Daoy (cell line): ENCODE results near the gene FGFBP1. TPM values are rescaled to one million over a fixed set of nuclear protein-coding genes. Genes with fewer than 3 reads are reported as not detected.

ENCODE experiments used
- DNase-seq: peaks from one replicate; pipeline ENCODE4 v3.0.0-alpha.2; 2015; ENCODE audit warnings: low read depth
- total RNA-seq: library from RNA; depleted of rRNA; stranded (reverse); fragments of >200 nt; shearing (Covaris generic); gene quantifications from 2 replicates; pipeline ENCODE4 v1.2.3, GENCODE V29; 2014; rRNA removed

The FGFBP1 gene
- 0.39 and 0.86 TPM in 2 replicates for total RNA-seq

DNA sequence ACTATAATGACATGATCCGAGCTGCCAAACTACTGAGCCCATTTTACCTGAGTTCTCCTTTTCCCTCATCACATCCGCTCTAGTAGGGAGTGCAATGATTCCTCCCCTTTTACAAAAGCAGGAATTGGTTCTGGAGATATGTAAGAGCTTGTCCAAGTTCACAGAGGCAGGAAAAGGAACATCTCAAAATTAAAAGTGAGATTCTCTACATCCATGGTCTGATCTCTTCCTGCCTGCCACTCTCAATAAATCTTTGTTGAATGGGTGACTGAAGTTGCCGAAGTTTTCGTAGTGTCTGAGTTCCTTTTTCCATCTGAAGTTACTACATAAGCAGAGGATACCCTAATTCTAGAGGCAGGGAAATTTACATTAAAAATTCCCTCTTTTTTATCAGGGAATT lies at the start of gene FGFBP1:
Gene FGFBP1 (minus strand): TSS at position 101 of the 400 bp plus-strand sequence. CDS start 2,108 bp downstream, outside the sequence.
- no peak for DNase-seq

DNA sequence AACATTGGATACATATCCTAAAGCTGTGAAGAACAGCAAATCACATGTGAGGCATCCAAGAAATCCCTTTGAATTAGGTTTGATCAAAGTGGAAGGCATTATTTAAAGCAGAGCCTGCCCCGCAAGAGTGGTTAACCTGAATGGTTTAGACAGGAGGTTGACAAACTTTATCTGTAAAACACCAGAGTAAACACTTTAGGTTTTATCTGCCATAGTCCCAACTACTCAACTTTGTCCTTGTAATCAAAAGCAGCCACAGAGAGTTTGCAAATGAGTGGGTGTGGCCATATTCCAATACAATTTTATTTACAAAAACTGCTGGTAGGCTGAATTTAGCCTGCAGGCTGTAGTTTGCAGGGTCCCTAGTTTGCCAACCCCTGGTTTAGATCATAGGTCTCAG lies 49.7 kb upstream of the FGFBP1 start:
- no peak for DNase-seq

DNA sequence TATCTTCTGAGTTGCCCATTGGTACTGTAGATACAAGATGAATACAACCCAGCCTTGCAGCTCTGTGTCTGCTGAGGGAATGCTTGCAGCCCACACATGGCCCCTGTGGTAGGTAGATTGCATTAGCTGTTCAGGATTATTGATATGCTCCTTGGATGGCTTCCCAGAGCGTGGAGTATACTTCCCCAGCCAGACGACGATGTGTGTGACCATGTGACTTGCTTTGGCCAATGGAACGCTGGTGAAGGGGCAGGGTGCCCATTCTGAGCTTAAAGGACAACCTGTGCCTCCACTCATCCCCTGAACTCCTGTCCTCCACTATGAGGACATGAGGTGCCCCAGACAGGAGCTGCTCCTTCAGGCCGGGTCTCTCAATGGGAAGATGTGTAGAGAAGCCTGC lies 48.4 kb upstream of the FGFBP1 start:
- no peak for DNase-seq

DNA sequence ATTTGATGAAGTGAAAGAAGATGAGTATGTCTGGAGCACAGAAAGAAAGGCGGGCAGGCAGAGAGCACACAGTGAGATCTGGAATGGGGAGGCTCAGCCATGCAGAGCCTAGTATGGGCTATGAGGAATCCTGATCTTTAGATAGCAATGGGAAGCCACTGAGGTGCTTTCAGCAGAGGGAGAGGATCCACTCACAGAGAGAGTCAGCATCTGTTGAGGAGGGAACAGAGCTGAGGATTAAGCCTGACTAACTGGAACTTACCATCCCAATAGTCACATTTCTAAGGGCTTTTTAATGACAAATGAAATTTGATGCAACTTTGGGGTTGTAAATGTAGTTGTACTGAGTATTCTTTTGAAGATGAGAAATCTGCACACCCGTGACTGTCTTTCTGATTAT lies 45.1 kb upstream of the FGFBP1 start:
- DNase-seq, result no peak

DNA sequence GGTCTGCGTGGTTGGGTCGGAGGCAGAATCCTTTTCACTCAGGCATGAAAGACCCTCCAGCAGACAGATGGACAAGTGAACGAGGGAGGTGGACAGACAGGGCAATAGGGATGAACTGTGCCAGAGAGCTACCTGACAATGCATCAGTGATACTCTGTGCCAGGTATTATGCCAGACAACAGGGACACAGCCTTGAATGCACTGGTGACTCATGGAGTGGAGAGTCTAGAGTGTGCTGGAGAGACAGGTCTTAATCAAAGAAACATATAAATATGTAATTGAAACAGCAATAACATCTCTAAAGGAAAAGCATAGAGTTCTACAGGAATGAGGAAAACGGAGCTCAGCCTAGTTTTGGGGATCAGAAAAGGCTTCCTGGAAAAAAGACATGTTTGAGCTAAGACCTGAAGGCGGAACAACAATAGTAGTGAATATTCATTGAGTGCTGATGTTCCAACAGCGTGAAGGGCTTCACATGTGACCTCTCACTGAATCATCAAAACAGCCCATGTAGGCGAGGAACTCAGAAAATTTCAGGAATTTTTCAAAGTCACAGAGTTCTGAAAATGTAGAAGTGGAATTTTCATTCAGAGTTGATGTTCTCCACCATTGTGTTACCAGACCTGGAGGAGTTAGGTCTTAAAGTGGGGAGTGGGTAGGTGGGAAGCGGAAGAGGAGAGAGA lies 44.4 kb upstream of the FGFBP1 start:
- DNase-seq, result no peak

DNA sequence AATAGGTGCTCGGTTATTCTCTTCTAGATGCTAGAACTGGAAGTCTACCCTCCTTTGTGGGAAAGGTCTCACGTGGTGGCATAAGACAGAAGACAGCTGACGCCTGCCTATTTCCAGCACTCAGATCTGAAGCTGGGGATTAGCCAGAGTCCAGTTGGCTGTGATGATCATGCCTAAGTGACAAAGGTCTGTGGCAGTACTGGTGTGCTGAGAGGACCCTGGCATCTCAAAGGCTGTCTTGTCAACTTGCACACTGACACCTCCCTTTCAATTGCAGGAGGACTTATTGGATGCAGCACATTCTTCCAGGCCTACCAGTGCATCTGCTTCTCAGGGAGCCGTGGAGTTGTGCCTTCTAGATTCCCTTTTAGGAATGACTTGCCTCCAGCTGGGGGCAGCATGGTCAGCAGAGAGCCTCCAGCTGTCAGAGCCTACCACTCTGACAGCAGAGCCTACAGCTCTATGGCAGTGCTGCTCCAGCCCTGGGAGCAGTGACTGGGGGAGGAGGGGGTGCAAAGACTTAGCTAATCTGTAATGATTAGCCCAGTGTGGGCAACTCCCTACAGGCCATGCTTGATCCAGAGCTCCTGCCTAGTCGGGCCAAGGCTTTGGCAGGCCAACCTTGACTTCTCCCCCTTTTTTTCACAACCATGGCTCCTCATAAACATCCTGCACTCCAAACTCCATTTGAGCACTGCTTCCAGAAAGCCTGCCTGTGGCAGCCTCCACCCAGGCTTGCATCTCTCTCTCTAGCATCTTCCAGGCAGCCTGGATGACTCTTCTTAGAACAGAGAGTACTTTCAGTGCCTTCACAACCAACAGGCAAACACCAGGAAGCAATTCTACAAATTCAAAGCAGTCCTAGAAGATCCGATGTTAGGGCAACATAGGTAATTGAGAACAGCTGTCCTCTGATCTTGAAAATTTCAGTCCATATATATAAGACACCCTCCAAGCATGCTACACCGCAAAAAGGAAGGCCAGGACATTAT lies 38.2 kb upstream of the FGFBP1 start:
- no peak for DNase-seq

DNA sequence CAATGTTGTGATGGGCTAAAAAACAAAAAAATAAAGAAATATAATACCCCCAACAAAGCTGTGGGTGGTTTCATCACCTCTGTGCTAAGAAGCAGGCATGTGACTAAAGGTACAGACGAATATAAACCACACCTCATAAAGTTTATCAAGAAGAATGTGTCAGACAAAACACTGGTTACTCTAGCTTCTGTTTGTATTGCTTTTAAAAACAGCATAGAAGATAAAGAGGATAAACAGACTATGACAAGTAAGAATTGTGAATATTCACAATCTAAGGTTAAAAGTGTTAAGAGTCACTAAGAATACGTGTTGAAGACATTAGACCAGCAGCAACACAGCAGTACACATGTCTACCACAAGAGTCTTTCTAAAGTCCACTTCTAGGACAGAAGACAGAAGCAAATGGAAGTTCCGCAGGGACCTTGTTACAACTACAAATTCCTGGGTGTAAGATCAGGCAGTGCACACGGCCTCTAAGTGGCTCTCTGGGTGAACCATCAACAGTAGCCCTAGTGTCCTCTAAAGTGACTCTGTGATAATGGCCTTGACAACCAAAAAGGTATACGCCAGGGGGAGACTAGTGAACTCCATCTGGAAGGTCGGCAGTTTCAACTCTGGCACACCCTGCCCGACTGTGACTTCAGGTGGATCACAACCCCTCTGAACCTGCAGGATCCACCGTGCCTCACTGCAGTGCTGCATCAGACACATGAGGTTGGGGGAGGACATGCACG lies 32.7 kb upstream of the FGFBP1 start:
- DNase-seq, result no peak

DNA sequence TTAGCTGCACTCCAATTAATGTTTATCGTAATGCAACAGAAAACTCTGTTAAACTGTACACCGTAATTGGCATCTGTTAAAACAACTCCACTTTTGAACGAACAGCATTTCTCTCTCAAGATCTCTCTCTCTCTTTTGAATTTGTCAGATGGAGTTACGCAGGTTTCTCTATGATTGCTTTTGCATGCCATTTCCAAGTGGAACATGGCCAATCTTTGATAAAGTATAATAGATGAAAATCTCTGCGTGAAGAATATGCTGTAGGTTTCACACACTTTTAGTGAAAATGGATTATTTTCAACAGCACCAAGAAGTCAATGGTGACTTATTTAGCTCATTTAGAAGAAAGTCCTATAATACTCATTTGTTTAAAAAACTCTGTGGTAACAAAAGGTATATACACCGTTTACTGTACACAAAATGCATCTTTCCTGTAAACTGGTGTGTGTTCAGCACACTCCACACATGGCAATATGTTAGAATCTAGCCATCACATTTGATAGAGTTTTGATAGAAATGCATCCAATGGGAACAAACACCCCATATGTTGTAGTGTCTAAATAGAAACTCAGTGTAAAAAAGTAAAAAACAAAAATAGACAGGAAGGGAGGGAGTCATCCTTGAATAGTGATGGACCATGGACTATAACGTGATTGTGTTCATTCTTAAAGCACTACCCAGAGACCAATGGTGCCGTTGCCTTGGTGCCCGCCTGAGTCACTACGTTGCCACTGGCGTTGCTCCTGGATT lies 30.2 kb upstream of the FGFBP1 start:
- no peak for DNase-seq

DNA sequence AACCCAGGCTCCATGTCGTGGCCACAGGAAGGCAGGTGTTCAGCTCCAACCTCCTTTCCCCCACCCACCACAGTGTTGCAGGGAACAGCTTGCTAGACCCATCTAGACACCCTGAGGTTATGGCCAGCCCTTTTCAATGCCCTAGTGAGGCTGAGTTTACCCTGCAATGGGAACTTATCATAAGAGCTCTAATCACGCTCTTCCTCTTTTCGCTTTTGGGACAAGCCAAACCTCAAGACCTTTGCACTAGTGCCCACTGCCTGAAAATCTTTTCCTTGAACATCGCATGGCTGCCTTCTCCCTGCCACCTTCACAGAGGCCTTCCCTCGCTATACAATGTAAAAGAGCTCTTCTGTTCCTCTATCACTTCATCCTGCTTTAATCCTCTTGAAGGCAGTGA lies 26.8 kb upstream of the FGFBP1 start:
- no peak for DNase-seq

DNA sequence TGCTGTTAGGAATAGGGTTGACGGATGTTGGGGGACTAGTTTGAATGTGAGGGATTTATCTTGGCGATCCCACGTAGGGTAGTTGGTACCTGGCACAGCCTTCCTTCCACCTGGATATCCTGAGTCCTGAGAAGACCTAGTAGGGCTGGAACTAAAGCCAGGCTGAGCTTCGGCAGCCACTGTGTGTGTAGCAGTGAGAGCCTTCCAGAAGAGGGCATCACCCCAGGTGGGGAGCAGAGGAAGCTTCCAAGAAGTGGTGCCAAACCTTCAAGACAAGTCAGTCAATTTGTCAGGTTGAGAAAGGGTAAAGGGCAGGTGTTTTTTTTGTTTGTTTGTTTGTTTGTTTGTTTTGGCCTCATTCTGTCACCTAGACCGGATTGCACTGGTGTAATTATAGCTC lies 25.6 kb upstream of the FGFBP1 start:
- DNase-seq, result no peak

DNA sequence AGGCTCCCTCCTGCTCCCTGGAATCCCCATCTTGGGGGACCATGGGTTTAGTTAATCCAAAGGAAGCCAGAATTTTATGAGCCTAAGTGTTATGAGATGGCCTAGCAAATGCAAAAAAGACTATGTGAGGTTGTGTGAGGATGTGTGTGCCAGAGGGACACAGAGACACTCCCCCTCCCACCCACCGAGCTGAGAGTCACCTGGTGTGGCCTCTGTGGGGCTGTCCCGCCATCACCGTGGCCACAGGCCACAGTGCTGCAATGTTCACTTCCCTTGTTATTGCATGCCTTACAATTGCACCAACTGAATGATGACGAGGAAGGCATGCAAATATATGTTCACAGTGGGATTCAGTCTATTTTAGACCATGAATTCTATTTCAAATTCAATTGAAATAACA lies 25.0 kb upstream of the FGFBP1 start:
- DNase-seq, result no peak

DNA sequence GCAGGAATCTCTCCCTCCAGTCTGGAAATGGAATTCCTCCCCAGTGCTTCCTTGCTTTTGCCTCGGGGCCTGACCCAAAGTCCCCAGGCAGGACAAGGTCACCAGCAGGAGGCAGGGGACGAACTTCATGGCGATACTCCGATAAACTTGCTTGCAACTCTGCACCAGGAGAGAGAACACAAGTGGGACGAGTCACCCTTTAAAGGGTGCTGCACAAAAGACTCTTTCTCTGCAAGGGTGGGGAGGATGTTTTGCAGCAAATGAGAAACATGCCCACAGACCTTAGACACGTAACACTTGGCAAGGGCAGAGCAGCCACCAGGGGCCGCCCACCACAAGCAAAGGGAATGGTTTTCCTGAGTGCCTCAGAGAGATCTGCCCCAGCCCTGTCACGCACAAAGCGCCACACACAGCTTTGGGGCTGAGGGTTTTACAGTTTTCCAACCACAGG lies 24.5 kb upstream of the FGFBP1 start, which contains the start of gene FGFBP2:
Gene FGFBP2 (minus strand): TSS at position 175 of the 451 bp plus-strand sequence. CDS start 46 bp downstream, at position 129.
- peak; percentile 55 for DNase-seq

DNA sequence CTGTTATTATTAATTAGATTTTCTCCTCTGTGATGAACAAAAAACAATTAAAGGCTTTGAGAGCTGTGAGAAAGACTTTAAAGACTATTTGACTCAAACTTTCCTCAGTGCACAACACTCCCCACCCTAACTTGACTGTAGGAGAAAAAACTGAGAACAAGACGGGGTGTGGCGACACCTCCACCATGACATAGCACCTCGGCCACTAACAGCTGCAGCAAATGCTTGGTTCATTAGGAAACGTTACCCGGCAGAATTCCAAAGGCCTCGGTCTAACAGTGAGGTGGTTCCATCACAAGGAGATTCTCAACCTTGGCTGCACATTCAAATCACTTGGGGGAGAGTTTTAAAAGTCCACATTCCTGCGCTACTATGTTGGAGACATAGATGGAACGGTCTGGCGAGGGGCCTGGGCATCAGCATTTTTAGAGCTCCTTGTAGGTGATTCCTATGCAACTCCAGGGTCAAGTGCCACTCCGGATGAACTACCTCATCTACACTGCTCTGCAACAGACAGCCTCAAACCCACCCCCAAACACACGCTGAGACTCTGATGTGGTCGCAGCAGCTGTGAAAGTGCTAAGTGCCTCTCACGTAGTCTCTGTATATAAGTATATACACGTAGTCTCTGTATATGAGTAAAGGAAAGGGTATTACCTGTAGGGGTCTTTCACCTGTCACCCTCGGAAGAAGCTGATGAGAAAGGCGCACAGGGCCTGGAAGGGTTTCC lies 23.4 kb upstream of the FGFBP1 start:
- DNase-seq, result no peak

DNA sequence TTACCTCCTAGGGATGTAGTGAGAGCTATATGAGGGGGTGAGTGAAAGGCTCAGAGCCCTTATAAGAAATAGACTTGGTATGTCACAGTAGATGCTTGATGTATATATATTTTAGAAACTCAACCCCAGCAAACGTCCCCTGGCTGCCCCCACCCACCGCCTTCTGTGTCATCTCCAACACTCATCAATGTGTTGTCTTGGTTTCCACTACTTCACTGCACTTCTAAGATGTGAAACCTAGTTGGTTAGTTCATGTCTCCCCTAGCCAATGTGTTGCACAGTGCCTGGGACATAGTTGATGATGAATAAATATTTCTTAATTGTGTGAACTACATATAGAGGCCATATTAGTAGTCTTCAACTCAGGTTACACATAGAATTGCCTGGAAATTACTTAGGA lies 20.0 kb upstream of the FGFBP1 start:
- no peak for DNase-seq

DNA sequence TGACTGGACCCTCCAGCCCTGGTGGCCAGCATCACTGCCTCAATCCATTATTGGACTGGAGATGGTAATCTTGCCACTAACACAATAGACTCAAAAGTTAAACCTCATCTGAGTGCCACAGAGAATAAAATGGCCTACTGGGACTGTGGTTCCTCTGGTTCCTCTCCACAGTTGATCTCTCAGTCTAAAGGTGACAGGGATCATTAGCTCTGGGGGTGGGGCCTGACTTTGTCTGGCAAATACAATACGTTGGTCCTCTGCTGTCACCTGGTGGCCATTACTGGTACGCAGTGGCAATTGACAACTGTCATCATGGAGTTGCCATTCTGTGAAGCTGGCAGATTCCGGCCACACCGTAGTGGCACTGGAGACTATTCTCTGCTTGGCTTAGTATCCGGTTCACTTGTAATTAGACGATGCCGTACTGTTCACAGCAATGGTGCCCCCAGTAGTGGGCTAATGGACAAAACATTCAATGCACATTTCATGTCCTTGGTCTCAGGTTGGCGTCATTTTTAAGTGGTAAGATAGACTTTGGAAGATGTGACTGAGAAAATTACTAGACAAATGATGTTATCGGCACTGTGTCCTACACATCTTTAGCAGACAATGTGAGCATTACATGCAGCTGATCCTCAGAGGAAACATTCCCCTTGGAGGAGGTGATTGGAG lies 17.8 kb upstream of the FGFBP1 start:
- DNase-seq, result peak; percentile 74

DNA sequence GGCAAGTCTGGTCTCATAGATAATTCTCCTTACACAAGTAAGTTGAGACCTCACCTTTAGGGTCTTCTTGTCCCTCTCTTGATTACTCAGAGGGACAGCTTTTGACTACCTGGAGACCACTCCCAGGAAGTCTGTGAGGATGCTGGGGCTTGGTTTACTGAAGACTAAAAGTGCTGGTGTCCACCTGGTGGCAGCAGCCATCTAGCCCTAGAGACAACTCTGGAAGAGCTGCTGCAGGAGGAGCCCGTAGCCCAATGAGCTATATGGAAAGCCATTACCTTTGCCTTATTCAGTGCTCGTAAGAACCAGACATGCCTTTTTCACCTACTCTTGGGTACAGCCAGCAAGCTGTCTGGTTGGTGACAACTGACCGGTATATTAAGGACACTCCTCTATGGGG lies 17.1 kb upstream of the FGFBP1 start:
- no peak for DNase-seq

DNA sequence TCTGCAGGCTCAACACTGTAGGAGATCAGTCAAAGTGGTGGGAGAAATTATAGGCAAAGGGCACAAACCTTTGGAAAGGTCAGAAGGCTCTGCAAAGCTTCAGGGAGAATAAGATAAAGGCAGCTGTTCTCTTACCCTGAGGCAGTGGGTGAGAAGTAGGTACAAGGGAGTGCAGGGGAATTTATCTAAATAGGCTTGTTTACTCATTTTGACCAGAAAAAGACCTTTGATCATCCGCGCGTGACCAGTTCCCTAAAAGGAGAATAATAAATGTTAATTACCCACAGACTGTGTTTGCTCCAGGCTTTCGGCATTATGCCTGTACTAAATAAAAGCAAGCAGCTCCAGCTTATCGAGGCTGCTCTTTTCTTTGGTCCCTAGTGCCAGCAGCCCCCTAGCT lies 15.1 kb upstream of the FGFBP1 start:
- DNase-seq, result no peak

DNA sequence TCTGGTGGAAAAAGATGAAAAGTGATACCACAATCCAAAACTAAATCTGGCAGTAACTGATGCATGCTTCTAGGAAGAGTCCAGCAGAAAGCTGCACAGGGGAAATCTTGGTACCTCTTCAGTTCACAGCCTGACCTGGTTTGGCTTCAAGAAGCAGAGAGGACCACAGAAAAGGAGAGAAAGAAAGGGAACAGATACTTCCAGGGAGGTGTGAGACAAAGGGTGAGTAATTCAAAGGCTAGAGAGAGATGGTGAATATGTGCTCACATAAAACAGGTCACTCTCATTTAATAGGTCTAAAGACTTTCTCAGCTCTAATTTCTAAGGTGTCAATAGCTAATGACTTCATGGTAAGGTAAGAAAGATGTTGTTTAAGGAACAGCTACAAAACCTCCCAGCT lies 13.2 kb upstream of the FGFBP1 start:
- DNase-seq, result no peak

DNA sequence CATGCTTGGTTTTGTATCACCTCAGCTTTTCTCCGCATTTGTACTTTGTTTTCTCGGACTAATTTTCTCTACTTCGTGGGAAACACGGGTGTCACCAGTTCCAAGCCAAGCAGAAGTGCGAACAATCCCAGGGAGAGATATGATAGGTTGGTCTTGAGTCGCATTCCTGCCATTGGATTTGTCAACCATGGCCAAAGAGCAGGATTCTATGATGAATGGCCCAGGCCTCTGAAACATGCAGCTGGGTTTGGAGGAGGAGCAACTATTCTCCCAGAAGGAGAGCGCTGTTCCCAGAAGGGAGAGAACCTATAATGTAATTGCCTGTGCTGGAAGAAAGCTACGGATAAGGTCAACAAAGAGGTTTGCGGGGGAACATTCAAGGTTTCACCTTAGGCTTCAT lies 10.3 kb upstream of the FGFBP1 start:
- no peak for DNase-seq

DNA sequence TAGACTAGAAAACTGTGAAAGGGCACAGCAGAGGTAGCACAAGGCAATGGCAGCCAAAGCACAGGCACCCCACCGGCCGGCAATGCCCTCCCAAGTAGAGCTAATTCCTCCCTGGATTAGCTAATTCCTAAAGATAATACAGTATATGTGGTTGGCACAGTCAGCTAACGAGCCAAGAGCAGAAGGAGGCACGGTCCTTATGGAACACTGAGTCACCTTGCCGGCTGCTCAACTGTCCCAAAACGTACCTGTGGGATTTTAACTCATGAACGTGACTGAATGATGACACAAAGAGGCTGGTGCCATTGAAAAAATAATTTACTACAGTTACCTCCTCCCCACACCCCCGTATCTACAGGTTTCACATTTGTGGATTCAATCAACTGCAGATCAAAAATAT lies 9.1 kb upstream of the FGFBP1 start:
- no peak for DNase-seq
